HCT116 (cell line): ENCODE data around the gene DNAJC4. TPM values are rescaled to one million over a fixed set of nuclear protein-coding genes. Genes with fewer than 3 reads are reported as not detected.

Experiments
- ATAC-seq: fragments of 200-7000 bp; cut with Tn5 transposase; 2 replicates; pipeline ENCODE4 v1.9.1; 2020; ENCODE audit warnings: mild to moderate bottlenecking, moderate library complexity
- BruUV-seq: library from RNA; stranded (reverse); fragments of 400-500 nt; replicated peaks from 2 replicates; lab custom pipeline; 2021; lab: Mats Ljungman, UMichigan
- CTCF ChIA-PET: fragments of 300-600 bp; sonication (Branson Sonifier 250); formaldehyde crosslinking; loops from one replicate; lab custom pipeline; 2021; ENCODE audit warnings: antibody characterized with exemption; lab: Charles Lee
- POLR2A ChIA-PET: fragments of 300-600, 350-600 bp; sonication (Branson Sonifier 250); formaldehyde crosslinking; loops from one replicate; lab custom pipeline; 2021; ENCODE audit warnings: antibody characterized with exemption; lab: Charles Lee
- RAD21 ChIA-PET, 2 experiments: fragments of 300-600 bp; sonication (Branson Sonifier 250); formaldehyde crosslinking; loops; one replicate each; lab custom pipeline; 2023; ENCODE audit warnings: low total read pairs in 2 of 2; ENCODE audit not compliant: uncharacterized antibody in 2 of 2, unreplicated experiment in 2 of 2, low non-redundant PET in 1 of 2; lab: Charles Lee
- DNase-seq: peaks from one replicate; pipeline ENCODE4 v3.0.0-alpha.2; 2010; ENCODE audit warnings: low read depth, low spot score
- H2AFZ ChIP-seq: fragments of 200-600 bp; shearing (Covaris generic), sonication (generic); 2 replicates; pipeline ENCODE4 v1.6.1; 2017; ENCODE audit warnings: low read depth, mixed run types, mixed read lengths, antibody characterized with exemption, low read length; ENCODE audit not compliant: poor library complexity, severe bottlenecking
- H3K27ac ChIP-seq: 2 replicates; pipeline ENCODE4 v1.5.1; 2012; ENCODE audit warnings: low read depth, low read length
- H3K27me3 ChIP-seq: fragments of 200-600 bp; sonication (generic); 2 replicates; pipeline ENCODE4 v1.6.1; 2016; ENCODE audit warnings: mixed run types, low read length, mixed read lengths; ENCODE audit not compliant: insufficient read depth
- H3K36me3 ChIP-seq, 2 experiments: fragments of 200-500 bp in 1 of 2; fragments of 200-600 bp in 1 of 2; sonication (Bioruptor generic) in 1 of 2; sonication (generic) in 1 of 2; 2 replicates each; pipeline versions ENCODE4 v1.5.1 to v1.6.1; 2014 to 2016; ENCODE audit warnings: low read length in 2 of 2, inconsistent platforms in 1 of 2, mixed read lengths in 1 of 2, mixed run types in 1 of 2; ENCODE audit not compliant: insufficient read depth in 2 of 2, control insufficient read depth in 1 of 2
- H3K4me1 ChIP-seq, 2 experiments: fragments of 200-600 bp in 1 of 2; sonication (generic) in 1 of 2; 2 replicates each; pipeline versions ENCODE4 v1.5.1 to v1.6.1; 2012 to 2017; ENCODE audit warnings: low read length in 2 of 2, inconsistent platforms in 1 of 2, mild to moderate bottlenecking in 1 of 2, mixed read lengths in 1 of 2, mixed run types in 1 of 2, moderate library complexity in 1 of 2; ENCODE audit not compliant: insufficient read depth in 2 of 2, control insufficient read depth in 1 of 2
- H3K4me2 ChIP-seq: fragments of 200-600 bp; sonication (generic); 2 replicates; pipeline ENCODE4 v1.6.1; 2017; ENCODE audit warnings: mixed run types, low read length, mixed read lengths
- H3K4me3 ChIP-seq, 2 experiments: fragments of 200-600 bp in 1 of 2; sonication (generic) in 1 of 2; replicated peaks in 1 of 2; 2 replicates each; pipeline ENCODE4 v1.5.1; 2011 to 2016; ENCODE audit warnings: low read length in 2 of 2, control low read depth in 1 of 2, low read depth in 1 of 2, mild to moderate bottlenecking in 1 of 2, mixed read lengths in 1 of 2, mixed run types in 1 of 2
- H3K79me2 ChIP-seq: fragments of 200-600 bp; sonication (generic); 2 replicates; pipeline ENCODE4 v1.6.1; 2017; ENCODE audit warnings: mild to moderate bottlenecking, mixed run types, low read length, moderate library complexity, mixed read lengths; ENCODE audit not compliant: insufficient read depth
- H3K9ac ChIP-seq: fragments of 200-600 bp; sonication (generic); 2 replicates; pipeline ENCODE4 v1.6.1; 2016; ENCODE audit warnings: low read length, mixed read lengths
- H3K9me2 ChIP-seq: fragments of 200-600 bp; sonication (generic), shearing (Covaris generic); 2 replicates; pipeline ENCODE4 v1.6.1; 2017; ENCODE audit warnings: mixed run types, mild to moderate bottlenecking, moderate library complexity; ENCODE audit not compliant: insufficient read depth
- H3K9me3 ChIP-seq, 2 experiments: fragments of 200-500 bp in 1 of 2; fragments of 200-600 bp in 1 of 2; sonication (Bioruptor generic) in 1 of 2; sonication (generic) in 1 of 2; 2 replicates each; pipeline ENCODE4 v1.6.1; 2014 to 2017; ENCODE audit warnings: low read length in 2 of 2, mixed read lengths in 2 of 2, inconsistent platforms in 1 of 2, low read depth in 1 of 2, mild to moderate bottlenecking in 1 of 2, mixed run types in 1 of 2, moderate library complexity in 1 of 2; ENCODE audit not compliant: control insufficient read depth in 1 of 2, insufficient read depth in 1 of 2
- H4K20me1 ChIP-seq: fragments of 200-600 bp; sonication (generic), shearing (Covaris generic); 2 replicates; pipeline ENCODE4 v1.6.1; 2017; ENCODE audit warnings: mixed run types, mild to moderate bottlenecking, moderate library complexity; ENCODE audit not compliant: insufficient read depth
- YY1 ChIP-seq: IDR thresholded peaks from 2 replicates; pipeline ENCODE4 v1.6.1; 2011; ENCODE audit warnings: low read length, low read depth, moderate library complexity, mild to moderate bottlenecking; ENCODE audit not compliant: insufficient replicate concordance; ENCODE audit errors: extremely low read depth
- intact Hi-C: fragments of 100-400 bp; cut with micrococcal nuclease; formaldehyde crosslinking; loops from 2 replicates; pipeline ENCODE4 v1.10.0; 2022
- total RNA-seq: library from RNA; stranded (reverse); gene quantifications from one replicate; pipeline ENCODE4 v1.2.1, GENCODE V29; 2021; ENCODE audit not compliant: unreplicated experiment

The DNAJC4 gene
- total RNA-seq, 1 experiment from 2014 or later: 25.8 TPM

GRCh38 chr11:64283092-64283491 lies 52.7 kb downstream of the DNAJC4 start:
- Histone ChIP-seq H3K9ac (no peak overlapping the region), H3K4me2 (peak overlapping the region; percentile 96; the same call in 1 of the 2 replicates), H2AFZ (no peak overlapping the region), H4K20me1 (no peaks in the 10 kb centered on the region), H3K36me3 (no peaks in the 10 kb centered on the region; a peak in 1 of 4 replicates), H3K27ac (no peak overlapping the region), H3K9me2 (no peaks in the 10 kb centered on the region), H3K79me2 (no peaks in the 10 kb centered on the region), H3K4me3 (peak overlapping the region in 1 of 2 experiments; percentile 77; a peak in 2 of 4 replicates), H3K4me1 (peaks cover 14 to 27% of the 10 kb centered on the region in 2 experiments), H3K27me3 (no peaks in the 10 kb centered on the region), H3K9me3 (no peaks in the 10 kb centered on the region)
- ATAC-seq (no peak), DNase-seq (no peak)
- ChIA-PET CTCF (interaction anchor here (4.3 kb wide), 1 partner anchor 21 kb away, joined by 22 read pairs; the partner anchor contains the start of gene ESRRA), RAD21 (no interaction called here), POLR2A (interaction anchor here (1.3 to 1.6 kb wide), 3 partner anchors 18 to 56 kb away, joined by 3 to 5 read pairs (median 4); partner anchors contain the start of gene NUDT22)
- no peak for TF ChIP-seq YY1
- intact Hi-C loops: no loop called here
- BruUV-seq: no TSS peak

Other genes with a start within 250 kb of the DNAJC4 start
- 87.0 TPM for gene OTUB1, start 244.1 kb upstream of the DNAJC4 start, total RNA-seq
- 0.15 TPM for gene FLRT1, start 194.6 kb upstream of the DNAJC4 start, total RNA-seq
- gene MACROD1, start 64.4 kb upstream of the DNAJC4 start, total RNA-seq: 61.1 TPM
- 336 TPM for gene STIP1, start 44.4 kb upstream of the DNAJC4 start, total RNA-seq
- 4.3 TPM for gene FERMT3, start 23.8 kb upstream of the DNAJC4 start, total RNA-seq
- 43.2 TPM for gene TRPT1, start 4.4 kb upstream of the DNAJC4 start, total RNA-seq
- 70.9 TPM for gene NUDT22, start 4.3 kb upstream of the DNAJC4 start, total RNA-seq
- 47.5 TPM for gene VEGFB, start 4.0 kb downstream of the DNAJC4 start, total RNA-seq
- 69.2 TPM for gene FKBP2, start 10.5 kb downstream of the DNAJC4 start, total RNA-seq
- gene PPP1R14B, start 16.4 kb downstream of the DNAJC4 start, total RNA-seq: 332 TPM
- 106 TPM for gene PLCB3, start 21.0 kb downstream of the DNAJC4 start, total RNA-seq
- gene BAD, start 54.1 kb downstream of the DNAJC4 start, total RNA-seq: 51.9 TPM
- 24.4 TPM for gene GPR137, start 55.3 kb downstream of the DNAJC4 start, total RNA-seq
- gene KCNK4, start 60.8 kb downstream of the DNAJC4 start, total RNA-seq: not detected
- 1.7 TPM for gene CATSPERZ, start 69.8 kb downstream of the DNAJC4 start, total RNA-seq
- gene ESRRA, start 75.0 kb downstream of the DNAJC4 start, total RNA-seq: 62.7 TPM
- gene TRMT112, start 87.0 kb downstream of the DNAJC4 start, total RNA-seq: 328 TPM
- 267 TPM for gene PRDX5, start 87.6 kb downstream of the DNAJC4 start, total RNA-seq
- gene CCDC88B, start 109.7 kb downstream of the DNAJC4 start, total RNA-seq: 14.7 TPM
- 67.3 TPM for gene RPS6KA4, start 128.6 kb downstream of the DNAJC4 start, total RNA-seq